H1 (cell line): ENCODE results near the gene DNAJA3. TPM values are rescaled to one million over a fixed set of nuclear protein-coding genes. Genes with fewer than 3 reads are reported as not detected.

ENCODE experiments used
- ASH2L ChIP-seq: fragments of 200-600, 300-600 bp; sonication (generic); IDR thresholded peaks from one replicate; pipeline ENCODE4 v1.7.1; 2017; ENCODE audit warnings: low read length
- BRCA1 ChIP-seq: IDR thresholded peaks from 2 replicates; pipeline ENCODE4 v1.6.1; 2012; ENCODE audit warnings: low read depth, low read length, improper control_type of control experiment
- CHD7 ChIP-seq: fragments of 300-600 bp; sonication (generic); IDR thresholded peaks from 2 replicates; pipeline ENCODE4 v1.7.1; 2012; ENCODE audit warnings: low read length, moderate library complexity, mild to moderate bottlenecking, inconsistent platforms; ENCODE audit not compliant: insufficient replicate concordance
- EP300 ChIP-seq, 2 experiments: IDR thresholded peaks; 1 replicate in 1 of 2; 2 replicates in 1 of 2; pipeline ENCODE4 v1.6.1; 2011 to 2012; ENCODE audit warnings: low read depth in 2 of 2, low read length in 2 of 2, mild to moderate bottlenecking in 2 of 2, borderline replicate concordance in 1 of 2, inconsistent platforms in 1 of 2, moderate library complexity in 1 of 2
- GABPA ChIP-seq: IDR thresholded peaks from 2 replicates; pipeline ENCODE4 v1.6.1; 2011; ENCODE audit warnings: mild to moderate bottlenecking, low read length, moderate library complexity, borderline replicate concordance; ENCODE audit not compliant: insufficient read depth
- HDAC2 ChIP-seq, 2 experiments: fragments of 300-600 bp in 1 of 2; sonication (generic) in 1 of 2; IDR thresholded peaks; 2 replicates each; pipeline ENCODE4 v1.6.1; 2011 to 2012; ENCODE audit warnings: low read depth in 2 of 2, low read length in 2 of 2, mild to moderate bottlenecking in 2 of 2, moderate library complexity in 2 of 2, borderline replicate concordance in 1 of 2, inconsistent platforms in 1 of 2
- KDM1A ChIP-seq: fragments of 200-600, 300-600 bp; sonication (generic); IDR thresholded peaks from 2 replicates; pipeline ENCODE4 v1.7.1; 2016; ENCODE audit warnings: mild to moderate bottlenecking, low read length, borderline replicate concordance
- NRF1 ChIP-seq: IDR thresholded peaks from 2 replicates; pipeline ENCODE4 v1.6.1; 2011; ENCODE audit warnings: mild to moderate bottlenecking, low read depth, low read length, improper control_type of control experiment
- RNF2 ChIP-seq: fragments of 200-900, 300-1000 bp; sonication (generic); IDR thresholded peaks from 2 replicates; pipeline ENCODE4 v1.7.1; 2016; ENCODE audit warnings: borderline replicate concordance, low read depth, mild to moderate bottlenecking, antibody characterized with exemption, low read length; ENCODE audit not compliant: poor library complexity, severe bottlenecking; ENCODE audit errors: missing control alignments
- polyA plus RNA-seq, 7 experiments: library from polyadenylated mRNA; depleted of rRNA in 3 of 7; stranded (reverse) in 5 of 7; unstranded in 2 of 7; fragments of >200 nt in 5 of 7; fragments of 200-250 nt in 2 of 7; gene quantifications; 1 replicate in 5 of 7; 2 replicates in 1 of 7; 4 replicates in 1 of 7; pipeline versions ENCODE4 v1.2.1 to v1.2.3, GENCODE V29; 2011 to 2013; ENCODE audit warnings: missing spikeins in 2 of 7, mixed read lengths in 2 of 7
- total RNA-seq: library from RNA; stranded (reverse); fragmentation: NEBNext Ultra II Directional; extraction: Animal tissue kit (Norgen Biotek cat#: 25700); gene quantifications from 2 replicates; pipeline ENCODE4 v1.2.1, GENCODE V29; 2021

Gene DNAJA3
- total and polyA plus RNA-seq, 2 of the 8 experiments (the other 6 are each of a cell fraction or from before 2014, with no cell fraction given): 37.3 to 59.1 TPM

DNA sequence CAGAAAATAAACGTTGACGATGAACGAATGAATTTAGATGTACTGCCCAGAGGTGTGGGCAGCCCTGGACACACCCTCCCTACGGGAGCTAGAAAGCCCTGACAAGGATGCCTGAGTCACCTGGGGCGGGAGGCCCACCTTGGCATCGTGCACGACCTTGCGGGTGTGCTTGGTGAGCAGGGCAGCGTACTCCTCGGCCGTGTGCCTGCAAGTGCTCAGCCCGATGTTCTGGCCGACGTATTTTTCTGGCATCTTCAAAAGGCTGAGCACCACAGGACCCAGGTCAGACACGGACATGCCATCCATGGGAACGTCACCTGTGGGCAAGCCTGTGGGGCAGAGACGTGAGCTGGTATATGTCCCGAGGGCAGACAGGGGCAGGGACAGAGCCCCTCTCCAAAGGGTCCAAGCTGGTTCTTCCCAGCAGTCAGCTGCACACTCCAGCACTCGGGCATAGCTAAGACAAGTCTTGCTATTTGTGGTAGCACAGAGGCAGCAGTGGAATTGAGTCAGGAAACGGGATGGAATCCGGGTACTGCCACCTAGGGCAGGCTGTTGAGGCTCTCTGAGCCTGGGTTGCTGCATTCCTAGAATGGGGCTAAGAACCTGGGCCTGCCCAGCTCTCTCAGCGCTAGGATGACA, 38.0 kb downstream of the DNAJA3 start (continued):
- TF ChIP-seq CHD7: no peak
- no peak for TF ChIP-seq ASH2L
- TF ChIP-seq EP300 (IDR thresholded peaks at IDR 0.05; ENCODE audit: borderline replicate concordance in 1 of 2, low read depth in 2 of 2, low read length in 2 of 2): no peak
- TF ChIP-seq GABPA: no peak
- TF ChIP-seq HDAC2 (IDR thresholded peaks at IDR 0.05; ENCODE audit: borderline replicate concordance in 1 of 2, low read depth in 2 of 2, low read length in 2 of 2): no peak
- no peak for TF ChIP-seq BRCA1
- no peak for TF ChIP-seq KDM1A
- no peak for TF ChIP-seq RNF2
- no peak for TF ChIP-seq NRF1
